ENCODE results near the gene KIR2DL3.
"Not testable (repeated sequence)": the region's sequence is repeated elsewhere in the genome, so short reads cannot be mapped to it uniquely, and the experiment has no call there.

KIR2DL3 gene

GRCh38 chr19:54741950-54742349 is 3.6 kb downstream of the KIR2DL3 start:
- not testable (repeated sequence) for DNase-seq (ENCODE audit: low spot score)

- DNase-seq (ENCODE audit: low spot score): not testable (repeated sequence)
Observed at GRCh38 chr19:54744080-54744479, 5.8 kb downstream of the KIR2DL3 start.

GRCh38 chr19:54747614-54748322 is 9.5 kb downstream of the KIR2DL3 start:
- DNase-seq (ENCODE audit: low spot score): not testable (repeated sequence)

- DNase-seq (ENCODE audit: low spot score): not testable (repeated sequence)
Observed at GRCh38 chr19:54750276-54750675, 12.0 kb downstream of the KIR2DL3 start.

- DNase-seq (ENCODE audit: low spot score): not testable (repeated sequence)
Observed at GRCh38 chr19:54756204-54757110, 18.1 kb downstream of the KIR2DL3 start.

GRCh38 chr19:54758577-54758976 is 20.3 kb downstream of the KIR2DL3 start:
- not testable (repeated sequence) for DNase-seq (ENCODE audit: low spot score)

- not testable (repeated sequence) for DNase-seq (ENCODE audit: low spot score)
Observed at GRCh38 chr19:54764219-54764618, 25.9 kb downstream of the KIR2DL3 start.

GRCh38 chr19:54766464-54766863 is 28.2 kb downstream of the KIR2DL3 start:
- DNase-seq (ENCODE audit: low spot score): not testable (repeated sequence)

GRCh38 chr19:54769646-54770045 is 31.3 kb downstream of the KIR2DL3 start, which contains the start of gene KIR2DL1:
KIR2DL1 (plus strand) TSS chr19:54769793; CDS start chr19:54769851, 58 bp downstream.
- DNase-seq (ENCODE audit: low spot score): not testable (repeated sequence)

GRCh38 chr19:54770511-54770910 is 32.2 kb downstream of the KIR2DL3 start:
- not testable (repeated sequence) for DNase-seq (ENCODE audit: low spot score)

- DNase-seq (ENCODE audit: low spot score): not testable (repeated sequence)
Observed at GRCh38 chr19:54771018-54771960, 33.0 kb downstream of the KIR2DL3 start.

GRCh38 chr19:54772666-54773065 is 34.4 kb downstream of the KIR2DL3 start:
- not testable (repeated sequence) for DNase-seq (ENCODE audit: low spot score)

- DNase-seq (ENCODE audit: low spot score): not testable (repeated sequence)
Observed at GRCh38 chr19:54775095-54775815, 36.9 kb downstream of the KIR2DL3 start.

- not testable (repeated sequence) for DNase-seq (ENCODE audit: low spot score)
Observed at GRCh38 chr19:54775830-54776229, 37.5 kb downstream of the KIR2DL3 start.

- not testable (repeated sequence) for DNase-seq (ENCODE audit: low spot score)
Observed at GRCh38 chr19:54777851-54778250, 39.5 kb downstream of the KIR2DL3 start.

GRCh38 chr19:54778896-54779295 is 40.6 kb downstream of the KIR2DL3 start:
- not testable (repeated sequence) for DNase-seq (ENCODE audit: low spot score)

GRCh38 chr19:54782916-54783315 is 44.6 kb downstream of the KIR2DL3 start:
- not testable (repeated sequence) for DNase-seq (ENCODE audit: low spot score)

GRCh38 chr19:54786091-54786723 is 47.9 kb downstream of the KIR2DL3 start:
- not testable (repeated sequence) for DNase-seq (ENCODE audit: low spot score)

- DNase-seq (ENCODE audit: low spot score): not testable (repeated sequence)
Observed at GRCh38 chr19:54788154-54788553, 49.8 kb downstream of the KIR2DL3 start.

GRCh38 chr19:54790711-54791110 is 52.4 kb downstream of the KIR2DL3 start:
- no peak for DNase-seq (ENCODE audit: low spot score)
